Measurements from ENCODE around the gene FEZ2. TPM values are rescaled to one million over a fixed set of nuclear protein-coding genes. Genes with fewer than 3 reads are reported as not detected.
"Not testable (repeated sequence)": the region's sequence is repeated elsewhere in the genome, so short reads cannot be mapped to it uniquely, and the experiment has no call there.

FEZ2 gene
- total RNA-seq, 2 donors from 2014 or later = 37.5 to 49.8 TPM

DNA sequence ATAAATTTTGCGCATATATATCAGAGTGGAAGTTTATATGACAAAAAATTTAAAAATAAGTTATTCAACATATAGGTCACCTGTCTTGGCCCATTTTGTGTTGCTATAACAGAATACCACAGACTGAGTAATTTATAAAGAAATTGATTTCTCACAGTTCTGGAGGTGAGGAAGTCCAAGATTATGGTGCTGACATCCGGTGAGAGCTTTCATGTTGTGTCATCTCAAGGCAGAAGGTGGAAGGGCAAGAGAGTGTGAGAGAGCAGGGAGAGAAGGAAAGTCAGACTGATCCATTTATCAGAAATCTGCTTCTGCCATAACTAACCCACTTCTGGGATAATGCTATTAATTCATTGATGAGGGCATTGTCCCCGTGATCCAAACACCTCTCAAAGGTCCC lies 9.0 kb upstream of the FEZ2 start:
- 79% methylated on average over 3 of the region's 3 CpGs for WGBS
- intact Hi-C loops (cut with DNase I) = no loop called here
- no peaks in the 10 kb centered on the region for H3K4me1 ChIP-seq (replicated peaks)
- H3K27me3 ChIP-seq (replicated peaks; ENCODE audit: insufficient read depth) = no peaks in the 10 kb centered on the region
- H3K27ac ChIP-seq = no peak overlapping the region
- TF ChIP-seq POLR2AphosphoS5 (IDR thresholded peaks at IDR 0.05) (no peak), POLR2A (IDR thresholded peaks at IDR 0.05) (no peak)
- TF ChIP-seq, protein P1, sequence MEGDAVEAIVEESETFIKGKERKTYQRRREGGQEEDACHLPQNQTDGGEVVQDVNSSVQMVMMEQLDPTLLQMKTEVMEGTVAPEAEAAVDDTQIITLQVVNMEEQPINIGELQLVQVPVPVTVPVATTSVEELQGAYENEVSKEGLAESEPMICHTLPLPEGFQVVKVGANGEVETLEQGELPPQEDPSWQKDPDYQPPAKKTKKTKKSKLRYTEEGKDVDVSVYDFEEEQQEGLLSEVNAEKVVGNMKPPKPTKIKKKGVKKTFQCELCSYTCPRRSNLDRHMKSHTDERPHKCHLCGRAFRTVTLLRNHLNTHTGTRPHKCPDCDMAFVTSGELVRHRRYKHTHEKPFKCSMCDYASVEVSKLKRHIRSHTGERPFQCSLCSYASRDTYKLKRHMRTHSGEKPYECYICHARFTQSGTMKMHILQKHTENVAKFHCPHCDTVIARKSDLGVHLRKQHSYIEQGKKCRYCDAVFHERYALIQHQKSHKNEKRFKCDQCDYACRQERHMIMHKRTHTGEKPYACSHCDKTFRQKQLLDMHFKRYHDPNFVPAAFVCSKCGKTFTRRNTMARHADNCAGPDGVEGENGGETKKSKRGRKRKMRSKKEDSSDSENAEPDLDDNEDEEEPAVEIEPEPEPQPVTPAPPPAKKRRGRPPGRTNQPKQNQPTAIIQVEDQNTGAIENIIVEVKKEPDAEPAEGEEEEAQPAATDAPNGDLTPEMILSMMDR (IDR thresholded peaks at IDR 0.05) = no peak
- H3K36me3 ChIP-seq = no peaks in the 10 kb centered on the region
- H3K9me3 ChIP-seq = no peaks in the 10 kb centered on the region
- no peak overlapping the region for H3K4me3 ChIP-seq
- no peak for DNase-seq (ENCODE audit: low spot score)

DNA sequence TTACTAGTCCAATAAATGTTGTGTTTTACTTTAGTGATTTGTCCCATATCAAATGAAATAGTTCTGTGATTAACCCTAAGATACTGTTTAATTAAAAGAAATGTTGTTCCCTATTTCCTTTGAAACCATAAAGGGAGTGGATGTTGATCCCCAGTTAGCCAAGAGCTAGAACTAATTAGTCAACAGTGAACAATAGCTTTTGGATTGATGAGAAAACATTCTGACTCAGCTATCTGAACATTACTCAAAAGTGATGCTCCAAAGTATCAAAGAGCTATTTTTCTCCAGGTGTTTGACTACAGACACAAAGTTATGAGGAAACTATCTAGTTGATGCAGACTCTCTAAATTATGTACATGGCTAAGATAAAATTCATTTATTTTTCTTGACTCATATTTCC lies 7.3 kb upstream of the FEZ2 start:
- DNase-seq (ENCODE audit: low spot score) = no peak
- TF ChIP-seq POLR2A (IDR thresholded peaks at IDR 0.05) = no peak
- TF ChIP-seq, protein P1 (IDR thresholded peaks at IDR 0.05) = no peak
- no peak for TF ChIP-seq POLR2AphosphoS5 (IDR thresholded peaks at IDR 0.05)
- intact Hi-C loops (cut with DNase I) = no loop called here
- Histone ChIP-seq H3K36me3 (no peaks in the 10 kb centered on the region), H3K27me3 (replicated peaks; ENCODE audit: insufficient read depth) (no peaks in the 10 kb centered on the region), H3K9me3 (no peaks in the 10 kb centered on the region), H3K4me1 (replicated peaks) (no peaks in the 10 kb centered on the region), H3K27ac (no peak overlapping the region), H3K4me3 (no peak overlapping the region)

DNA sequence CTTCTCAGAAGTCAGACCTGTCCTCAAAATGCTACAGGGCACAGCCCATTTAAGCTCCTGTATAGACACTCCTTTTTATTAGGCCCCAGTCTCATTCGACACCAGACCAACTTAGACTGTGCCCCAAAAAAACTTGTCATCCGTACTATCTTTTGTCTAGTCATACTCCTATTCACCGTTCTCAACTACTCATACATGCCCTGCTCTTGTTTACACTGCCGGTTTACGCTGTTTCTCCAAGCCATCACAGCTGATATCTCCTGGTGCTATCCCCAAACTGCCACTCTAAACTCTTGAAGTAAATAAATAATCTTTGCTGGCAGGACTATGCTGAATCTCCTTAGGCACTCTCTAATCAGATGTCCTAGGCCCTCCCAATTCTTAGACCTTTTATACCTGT lies 5.7 kb upstream of the FEZ2 start:
- WGBS = 83% methylated on average over 5 of the region's 5 CpGs
- not testable (repeated sequence) for DNase-seq (ENCODE audit: low spot score)

DNA sequence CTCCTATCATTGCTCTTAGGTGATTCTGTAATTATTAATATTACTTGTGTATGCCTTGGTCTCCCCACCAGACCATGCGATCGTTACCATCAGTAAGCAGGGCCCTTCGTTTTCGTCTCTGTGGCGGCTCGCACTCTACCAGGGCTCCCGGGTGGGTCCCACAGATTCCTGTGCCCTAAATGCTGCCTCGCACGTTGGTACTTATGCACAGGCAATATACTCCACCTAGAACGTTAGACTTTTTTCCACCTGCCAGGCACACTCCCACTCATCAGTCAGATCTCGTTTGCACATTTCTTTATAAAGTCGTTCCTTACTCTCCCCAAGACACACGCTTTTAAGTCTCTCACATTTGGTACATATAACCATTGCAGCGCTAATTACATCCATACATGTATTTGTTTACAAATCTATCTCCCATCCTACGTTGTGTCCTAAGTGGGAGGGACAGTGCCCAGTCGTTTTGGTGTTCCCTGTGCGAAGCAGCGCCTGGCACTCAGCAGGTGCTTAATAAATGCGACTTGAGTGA lies 901 bp downstream of the FEZ2 start:
- peak overlapping the region; percentile 89 to 94 for H3K27ac ChIP-seq
- WGBS = 36% methylated on average over 19 of the region's 19 CpGs

More for the DNA sequence above, 5.7 kb upstream of the FEZ2 start:
- H3K27me3 ChIP-seq (replicated peaks; ENCODE audit: insufficient read depth); intact Hi-C loops (cut with DNase I); H3K4me1 ChIP-seq (replicated peaks); H3K27ac ChIP-seq; H3K9me3 ChIP-seq; H3K36me3 ChIP-seq; H3K4me3 ChIP-seq: not testable (repeated sequence)

DNA sequence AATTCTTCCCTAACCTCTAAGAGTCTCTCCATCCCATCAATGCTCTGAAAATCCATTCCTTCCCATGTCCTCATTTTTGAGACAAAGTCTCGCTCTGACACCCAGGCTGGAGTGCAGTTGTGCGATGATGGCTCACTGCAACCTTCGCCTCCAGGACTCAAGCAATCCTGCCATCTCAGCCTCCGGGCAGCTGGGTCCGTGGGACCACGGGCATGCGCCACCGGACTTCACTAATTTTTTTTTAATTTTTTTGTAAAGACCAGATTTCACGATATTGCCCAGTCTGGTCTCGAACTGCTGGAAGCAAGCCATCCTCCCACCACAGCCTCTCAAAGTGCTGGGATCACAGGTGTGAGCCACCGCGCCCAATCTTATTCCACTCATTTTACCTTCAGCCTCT lies 1.6 kb downstream of the FEZ2 start:
- no peak for TF ChIP-seq POLR2A (IDR thresholded peaks at IDR 0.05)
- no peak for TF ChIP-seq POLR2AphosphoS5 (IDR thresholded peaks at IDR 0.05)
- TF ChIP-seq, protein P1 (IDR thresholded peaks at IDR 0.05) = no peak
- H3K27ac ChIP-seq = no peak overlapping the region
- H3K36me3 ChIP-seq = no peaks in the 10 kb centered on the region
- no peaks in the 10 kb centered on the region for H3K27me3 ChIP-seq (replicated peaks; ENCODE audit: insufficient read depth)
- H3K9me3 ChIP-seq = no peaks in the 10 kb centered on the region
- DNase-seq (ENCODE audit: low spot score) = no peak
- intact Hi-C loops (cut with DNase I) = no loop called here
- 97% methylated on average over 12 of the region's 12 CpGs for WGBS
- H3K4me3 ChIP-seq = no peak overlapping the region
- peaks cover 3% of the 10 kb centered on the region for H3K4me1 ChIP-seq (replicated peaks)

More for the DNA sequence above, 901 bp downstream of the FEZ2 start:
- Histone ChIP-seq H3K9me3 (no peaks in the 10 kb centered on the region), H3K36me3 (no peaks in the 10 kb centered on the region), H3K4me3 (peak overlapping the region; percentile 93 to 99), H3K4me1 (replicated peaks) (peaks cover 3% of the 10 kb centered on the region), H3K27me3 (replicated peaks; ENCODE audit: insufficient read depth) (no peaks in the 10 kb centered on the region)
- intact Hi-C loops (cut with DNase I) = no loop called here
- DNase-seq (ENCODE audit: low spot score) = no peak
- TF ChIP-seq POLR2A (IDR thresholded peaks at IDR 0.05) (no peak), POLR2AphosphoS5 (IDR thresholded peaks at IDR 0.05) (no peak)
- TF ChIP-seq, protein P1 (IDR thresholded peaks at IDR 0.05) = no peak
